Ovary (tissue), 3 donors: ENCODE measurements around the gene PEX14.

Experiments used
- CTCF ChIP-seq, 3 donors: fragments of 450-650 bp in 2 of 3; fragments of 200-600 bp in 1 of 3; IDR thresholded peaks; one replicate each; pipeline versions ENCODE4 v1.5.1 to v1.8.0; 2016 to 2022; ENCODE audit warnings: antibody characterized with exemption in 3 of 3, mild to moderate bottlenecking in 1 of 3
- EP300 ChIP-seq: sonication (generic); formaldehyde crosslinking; IDR thresholded peaks from one replicate; pipeline ENCODE4 v1.6.1; 2017; ENCODE audit warnings: antibody characterized with exemption
- donor health status: DM: no; HTN: no; CAD: no.

GRCh38 chr1:10583641-10584040 lies 108.9 kb downstream of the PEX14 start:
- TF ChIP-seq CTCF (IDR thresholded peaks at IDR 0.05) (no peak), EP300 (no peak)
